ENCODE data around the gene SLX4IP.

Gene SLX4IP

DNA sequence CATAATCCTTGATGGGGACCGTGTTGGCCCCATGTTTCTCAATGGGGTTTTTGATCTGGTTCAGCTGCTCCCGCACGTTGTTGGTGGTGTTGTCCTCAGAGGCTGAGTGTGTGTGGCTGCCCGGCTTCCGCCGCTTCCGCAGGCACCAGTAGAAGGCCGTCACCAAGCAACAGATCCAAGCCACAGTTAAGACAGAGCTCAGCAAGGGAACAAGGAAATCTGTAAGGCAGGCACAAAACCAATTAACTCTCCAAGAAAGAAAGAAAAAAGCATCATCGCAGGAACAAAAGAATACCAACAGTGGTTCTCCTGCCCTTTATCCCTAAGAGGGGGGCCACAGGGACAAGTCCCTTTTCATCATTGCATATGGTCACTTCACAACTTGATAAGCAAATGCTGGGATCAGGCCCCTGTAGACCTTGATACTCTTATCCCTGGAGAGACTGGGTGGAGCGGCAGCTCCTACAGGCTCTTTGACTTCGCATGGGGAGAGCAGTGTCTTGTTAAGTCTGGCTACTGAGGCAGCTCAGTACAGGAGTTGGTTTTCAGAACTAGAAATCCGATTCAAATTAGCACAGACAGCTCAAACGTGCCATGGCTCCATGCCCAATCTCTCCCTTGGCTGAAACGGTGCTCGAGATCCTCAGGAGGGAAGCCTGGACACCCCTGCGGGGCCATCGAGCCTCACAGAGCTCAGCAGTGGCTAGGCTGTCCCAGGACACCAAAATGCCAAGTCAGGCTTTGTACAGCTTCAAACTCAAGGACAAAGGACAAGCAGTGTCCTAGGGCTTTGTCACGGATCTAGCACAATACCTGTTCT, 204.8 kb downstream of the SLX4IP start:
- DNase-seq: no peak

DNA sequence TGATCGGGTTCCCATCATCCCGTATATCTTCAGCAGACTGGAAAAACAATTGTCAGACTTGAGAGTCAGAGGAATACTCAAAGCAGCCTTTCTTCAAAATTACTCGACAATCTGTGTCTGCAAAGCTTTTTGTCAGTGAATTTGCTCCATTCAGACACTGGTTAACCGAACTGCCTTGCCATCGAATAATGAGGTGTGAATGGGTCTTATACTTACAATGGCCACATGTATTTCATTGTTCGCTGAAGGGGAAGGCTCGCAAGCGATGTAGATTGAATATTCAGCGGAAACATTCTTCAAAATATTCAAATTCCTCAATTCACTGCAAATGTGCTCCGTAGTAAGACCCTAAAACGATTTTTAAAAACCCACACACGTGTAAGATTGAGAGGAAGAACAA, 205.8 kb downstream of the SLX4IP start:
- no peak for DNase-seq

DNA sequence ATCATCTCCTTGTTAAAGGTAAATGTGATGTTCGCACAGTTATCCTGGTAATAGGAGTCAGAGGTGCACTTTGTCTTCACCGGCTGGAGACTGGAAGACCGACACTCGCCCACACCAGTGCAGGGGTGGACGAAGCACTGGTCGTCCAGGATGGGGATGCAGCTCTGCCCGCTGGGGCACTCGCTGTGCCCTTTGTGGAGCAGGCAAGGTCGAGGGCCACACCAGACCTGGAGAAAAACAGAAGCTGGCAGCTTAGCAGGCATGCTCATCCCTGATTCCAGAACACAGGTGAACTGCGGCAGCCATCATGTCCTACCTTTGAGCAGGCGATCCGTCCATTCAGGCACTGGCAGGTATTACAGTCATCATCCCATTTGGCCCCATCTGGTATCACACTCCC, 206.4 kb downstream of the SLX4IP start:
- DNase-seq: no peak

DNA sequence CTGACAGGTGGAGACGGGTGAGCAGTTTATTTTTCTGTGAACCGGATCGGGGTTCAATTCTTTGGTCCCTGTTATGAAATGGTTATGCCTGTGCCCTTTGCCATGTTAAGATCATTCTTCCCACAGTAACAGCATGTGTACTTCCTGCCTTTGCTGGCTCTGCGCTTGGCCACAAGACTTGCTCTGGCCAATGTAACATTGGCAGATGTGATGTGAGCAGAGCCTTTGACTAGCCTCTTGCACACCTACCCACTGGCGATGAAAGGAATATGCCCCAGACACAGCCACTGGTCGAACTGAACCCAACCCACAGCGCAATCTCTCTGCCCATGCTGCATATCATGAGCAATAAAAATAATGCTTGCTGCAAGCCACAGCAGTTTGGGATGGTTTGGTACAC, 206.8 kb downstream of the SLX4IP start:
- DNase-seq: no peak

DNA sequence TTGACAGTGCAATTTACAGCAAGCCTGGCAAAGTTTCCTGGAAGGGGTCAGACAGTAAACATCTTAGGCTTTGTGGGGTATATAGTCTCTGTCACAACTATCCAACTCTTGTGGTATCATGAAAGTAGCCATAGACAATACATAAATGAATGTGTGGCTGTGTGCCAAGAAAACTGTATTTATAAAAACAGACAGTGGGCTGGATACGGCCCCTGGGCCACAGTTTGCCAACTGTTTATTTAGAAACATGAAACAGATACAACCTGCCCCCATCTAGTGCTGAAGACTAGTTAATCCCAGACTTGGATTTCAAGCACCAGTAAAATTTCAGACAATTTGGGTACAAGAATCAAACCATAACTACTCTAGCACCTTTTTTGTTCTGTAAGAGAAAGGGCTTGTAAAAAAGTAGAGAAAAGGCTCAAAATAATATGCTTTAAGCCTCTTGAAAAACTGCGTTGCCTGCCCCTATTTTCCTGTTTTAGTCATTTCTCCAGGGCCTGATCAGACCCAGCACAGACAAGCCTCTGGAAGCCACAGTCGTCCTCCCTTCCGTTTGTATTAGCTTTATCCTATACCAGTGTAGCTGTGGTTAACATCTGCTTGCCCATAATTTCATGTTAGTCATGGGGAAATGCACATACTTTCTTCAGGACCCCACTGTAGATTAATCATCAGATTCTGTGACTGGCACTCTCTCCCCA, 207.9 kb downstream of the SLX4IP start:
- DNase-seq: no peak

DNA sequence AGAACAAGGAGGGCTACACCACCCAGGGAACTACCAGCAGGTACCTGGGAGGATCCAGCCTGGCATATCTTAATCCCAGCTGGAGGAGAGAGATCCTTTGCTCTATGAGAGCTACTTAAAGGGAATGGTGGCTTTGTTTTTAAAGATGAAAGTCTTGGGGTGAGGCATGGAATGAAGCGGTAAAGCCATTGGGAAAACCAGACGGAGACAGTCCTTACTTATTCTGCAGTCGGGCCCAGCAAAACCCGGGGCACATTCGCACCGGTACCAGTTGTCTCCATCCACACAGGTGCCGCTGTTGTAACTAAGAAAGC, 208.4 kb downstream of the SLX4IP start:
- no peak for DNase-seq

DNA sequence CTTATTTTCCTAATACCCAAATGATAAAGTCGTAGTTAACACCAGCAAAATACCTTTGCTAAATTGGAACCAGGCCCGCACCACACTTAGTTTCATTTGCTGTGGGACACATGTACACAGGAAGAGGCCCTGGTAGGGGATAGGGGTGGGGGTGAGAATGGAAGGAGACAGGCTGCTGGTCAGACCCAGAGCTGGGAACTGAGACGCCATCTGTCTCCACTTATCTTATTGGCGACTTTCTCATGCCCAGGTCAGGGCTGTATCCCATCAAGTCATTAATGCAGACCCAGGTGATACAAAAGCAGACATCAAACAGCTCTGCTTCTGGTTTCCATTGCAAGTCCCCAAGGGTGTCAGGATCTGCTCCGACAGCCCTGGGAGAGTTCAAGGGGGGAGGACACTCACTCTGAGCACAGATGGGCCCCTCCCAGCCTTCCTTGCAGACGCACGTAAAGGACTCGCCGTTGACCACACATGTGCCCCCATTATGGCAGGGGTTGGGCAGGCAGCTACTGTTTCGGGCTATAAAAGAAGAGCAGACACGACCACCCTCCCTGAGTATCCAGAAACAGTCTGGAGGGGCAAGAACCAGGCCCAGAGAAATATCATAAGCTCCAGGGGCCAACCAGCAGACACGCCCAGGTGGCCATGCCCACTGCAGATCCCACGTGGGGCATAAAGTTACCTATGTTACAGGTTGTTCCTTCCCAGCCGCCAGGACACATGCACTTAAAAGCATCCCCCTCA, 209.5 kb downstream of the SLX4IP start:
- DNase-seq: no peak

DNA sequence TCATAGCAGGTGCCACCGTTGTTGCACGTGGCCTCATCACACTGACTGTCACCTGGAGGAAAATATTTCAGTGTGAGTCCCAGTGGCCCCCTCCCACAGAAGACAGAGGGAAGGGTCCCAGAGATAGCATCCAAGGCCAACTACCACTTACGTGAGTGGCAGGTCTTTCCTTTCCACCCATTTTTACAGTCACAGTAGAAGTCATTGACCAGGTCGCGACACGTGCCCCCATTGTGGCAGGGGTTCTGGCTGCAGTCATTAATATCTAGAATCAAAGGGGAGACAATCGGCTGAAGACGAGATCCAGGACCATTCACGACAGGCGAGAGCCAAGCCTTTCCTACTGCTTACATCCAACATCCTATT, 210.1 kb downstream of the SLX4IP start:
- no peak for DNase-seq

DNA sequence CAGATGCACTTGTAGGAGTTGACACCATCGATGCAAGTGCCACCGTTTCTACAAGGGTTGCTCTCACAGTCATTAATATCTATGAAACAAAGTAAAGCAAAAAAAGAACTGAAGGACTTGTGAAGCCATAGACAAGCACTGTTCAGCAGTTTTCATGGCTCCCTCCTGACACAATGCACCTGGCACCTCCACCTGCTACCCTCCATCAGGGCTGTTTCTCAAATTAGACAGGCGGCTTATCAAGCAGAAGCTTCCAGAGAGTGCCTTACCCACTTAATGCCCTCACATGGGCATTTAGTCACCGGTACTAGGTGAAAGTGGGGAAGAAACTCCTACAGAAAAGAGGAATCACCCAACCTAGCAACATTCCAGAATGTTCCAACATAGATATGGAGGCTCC, 210.9 kb downstream of the SLX4IP start:
- DNase-seq: no peak

DNA sequence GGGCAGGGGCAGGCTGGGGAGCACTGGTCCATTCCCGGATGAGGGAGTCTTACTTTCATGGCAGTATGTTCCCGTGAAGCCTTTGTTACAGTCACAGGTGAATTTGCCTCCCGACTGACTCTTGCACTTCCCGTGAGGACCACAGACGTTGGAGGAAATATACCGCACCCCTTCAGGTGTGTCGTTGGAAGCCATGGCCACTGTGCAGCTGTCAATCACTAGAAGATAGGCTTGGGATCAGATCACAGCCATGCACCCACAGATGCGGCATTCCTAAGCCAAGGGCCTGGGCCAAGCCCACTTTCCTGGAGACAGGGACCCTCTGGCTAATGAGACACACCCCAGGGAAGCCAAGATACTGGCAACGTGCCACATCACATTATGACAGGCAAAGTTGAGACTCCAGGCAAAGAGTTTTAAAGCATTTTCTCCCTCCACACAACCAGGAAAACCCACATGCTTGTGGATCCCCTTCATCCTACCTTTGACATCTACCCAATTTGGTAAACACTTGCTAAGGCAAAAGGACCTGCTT, 211.8 kb downstream of the SLX4IP start:
- no peak for DNase-seq

DNA sequence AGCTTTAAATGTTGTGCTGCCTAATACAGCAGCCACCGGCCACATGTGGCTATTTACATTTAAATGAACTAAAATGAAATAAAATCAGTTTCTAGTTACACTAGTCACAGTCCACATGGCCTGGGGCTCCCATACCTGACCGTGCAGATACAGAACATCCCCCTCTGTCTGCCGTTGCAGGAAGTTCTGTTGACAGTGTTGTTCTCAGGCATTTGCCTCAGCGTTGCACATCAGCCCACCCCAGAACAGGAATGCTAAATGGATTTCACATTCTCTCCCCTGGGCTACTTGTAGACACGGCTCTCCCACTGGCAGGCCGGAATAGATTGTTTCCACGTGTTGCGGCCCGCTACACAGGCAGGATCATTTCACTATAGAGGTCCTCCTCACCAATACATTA, 212.4 kb downstream of the SLX4IP start:
- no peak for DNase-seq

DNA sequence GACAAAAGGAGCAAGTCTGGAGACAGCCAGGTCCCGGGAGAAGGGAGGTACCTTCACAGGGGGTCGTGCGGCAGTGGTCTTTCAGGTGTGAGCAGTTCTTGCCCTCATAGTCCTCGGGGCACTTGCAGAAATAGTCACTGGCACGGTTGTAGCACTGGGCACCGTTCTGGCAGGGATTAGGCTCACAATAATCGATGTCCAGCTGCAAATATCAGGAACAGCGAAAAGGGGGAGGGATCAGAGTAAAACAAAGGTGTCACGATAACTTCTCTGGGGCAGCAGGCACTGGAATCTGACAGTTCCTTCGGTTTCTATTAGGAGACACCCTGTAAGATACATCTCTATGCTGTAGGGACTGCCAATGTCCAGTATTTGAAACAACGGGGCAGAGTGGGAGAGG, 212.8 kb downstream of the SLX4IP start:
- no peak for DNase-seq

DNA sequence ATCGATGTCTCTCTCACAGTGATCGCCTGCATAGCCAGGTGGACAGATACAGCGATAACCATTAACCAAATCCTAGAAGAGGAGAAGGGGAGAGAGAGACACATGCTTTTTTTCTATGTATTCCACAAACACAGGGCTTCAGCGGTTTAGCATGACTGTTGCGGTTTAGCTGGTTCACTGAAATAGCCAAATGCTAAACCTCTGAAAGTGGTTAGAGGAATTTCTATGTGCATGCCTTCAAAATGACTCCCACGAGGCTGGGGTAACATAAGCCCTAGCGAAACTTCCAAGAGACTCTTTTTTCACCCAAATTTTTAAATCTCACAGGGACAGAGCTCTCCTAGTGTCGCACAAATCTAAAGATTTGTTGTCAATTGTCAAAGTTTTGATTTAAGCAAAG, 213.5 kb downstream of the SLX4IP start:
- DNase-seq: no peak

DNA sequence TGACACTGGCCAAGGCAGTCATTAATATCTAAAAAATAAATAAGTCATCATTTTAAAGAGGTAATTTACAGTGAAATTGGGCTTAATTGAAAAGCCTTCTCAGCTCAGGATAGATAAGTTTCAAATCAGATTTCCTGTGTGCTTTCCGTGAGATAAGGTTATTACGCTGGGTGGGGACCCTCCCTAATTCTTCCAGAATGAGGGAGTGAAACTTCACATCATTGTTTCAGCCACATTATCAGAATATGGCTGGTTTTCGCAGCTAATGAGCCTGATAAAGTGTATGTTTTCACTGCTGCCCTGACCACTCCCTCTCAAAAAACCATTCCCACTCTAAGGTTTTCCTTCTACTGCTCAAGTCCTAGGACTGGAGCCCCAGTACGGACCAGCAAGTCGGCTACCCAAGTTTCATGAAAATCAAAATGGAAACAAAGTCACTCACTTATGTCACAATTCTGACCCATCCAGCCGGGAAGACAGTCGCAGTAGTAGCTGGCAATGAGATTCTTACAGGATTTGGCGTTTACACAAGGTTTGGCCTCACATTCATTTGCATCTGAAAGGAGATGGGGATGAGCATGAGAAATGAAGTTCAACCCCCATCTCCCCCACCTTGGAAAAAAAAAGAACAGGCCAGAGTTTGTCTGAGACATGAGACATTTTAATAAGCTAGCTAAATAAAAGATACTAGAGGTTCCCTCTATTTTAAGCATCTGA, 214.1 kb downstream of the SLX4IP start:
- DNase-seq: no peak

DNA sequence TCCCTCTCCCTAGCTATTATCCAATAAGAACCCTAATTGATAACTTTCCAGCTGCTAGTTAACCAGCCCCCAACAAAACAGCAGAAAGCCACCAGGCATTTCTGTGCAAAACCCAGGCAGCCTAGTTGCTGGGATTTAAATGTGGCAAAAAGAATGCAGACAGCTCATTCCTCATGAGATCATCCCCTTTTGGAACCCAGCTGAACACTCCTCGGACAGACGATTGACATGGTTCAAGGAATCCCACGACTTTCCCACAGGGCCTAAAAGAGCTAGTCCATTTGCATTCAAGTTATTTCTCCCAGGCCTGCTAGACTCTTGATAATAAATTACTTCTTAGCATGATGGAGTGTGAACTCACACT, 214.7 kb downstream of the SLX4IP start:
- DNase-seq: no peak

DNA sequence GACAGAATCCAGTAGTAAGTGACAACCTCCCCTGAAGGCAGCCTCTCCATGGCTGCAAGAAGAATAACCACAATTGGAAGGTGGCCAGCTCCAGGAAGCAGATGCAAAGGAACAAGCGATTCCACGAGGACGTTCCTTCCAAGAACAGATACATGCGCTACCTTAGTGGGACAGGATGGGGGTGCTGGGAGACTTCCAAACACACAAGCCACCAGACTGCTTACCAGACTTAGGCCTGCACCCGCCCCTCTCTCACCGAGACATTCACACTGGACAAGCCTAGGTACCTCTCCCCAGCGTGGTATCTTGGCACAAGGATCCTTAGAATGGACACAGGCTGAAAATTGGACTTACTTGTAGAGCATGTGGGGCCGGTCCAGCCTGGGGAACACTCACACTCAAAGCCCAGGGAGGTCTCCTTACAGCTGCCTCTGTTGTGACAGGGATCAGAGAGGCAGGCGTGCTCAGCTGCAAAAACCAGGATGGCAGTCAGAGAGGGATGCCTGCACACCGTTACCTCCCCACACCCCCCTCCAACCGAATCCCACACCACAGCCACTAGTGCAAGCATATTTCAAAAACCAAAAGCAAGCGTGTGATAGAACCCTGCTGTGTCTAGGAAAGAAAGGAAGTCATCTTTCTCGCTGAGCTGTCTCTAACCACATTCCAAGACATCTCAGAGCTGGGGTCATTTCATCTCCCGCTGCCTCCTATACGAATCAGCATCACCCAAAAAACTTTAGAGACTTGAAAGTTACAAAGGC, 216.3 kb downstream of the SLX4IP start:
- no peak for DNase-seq

DNA sequence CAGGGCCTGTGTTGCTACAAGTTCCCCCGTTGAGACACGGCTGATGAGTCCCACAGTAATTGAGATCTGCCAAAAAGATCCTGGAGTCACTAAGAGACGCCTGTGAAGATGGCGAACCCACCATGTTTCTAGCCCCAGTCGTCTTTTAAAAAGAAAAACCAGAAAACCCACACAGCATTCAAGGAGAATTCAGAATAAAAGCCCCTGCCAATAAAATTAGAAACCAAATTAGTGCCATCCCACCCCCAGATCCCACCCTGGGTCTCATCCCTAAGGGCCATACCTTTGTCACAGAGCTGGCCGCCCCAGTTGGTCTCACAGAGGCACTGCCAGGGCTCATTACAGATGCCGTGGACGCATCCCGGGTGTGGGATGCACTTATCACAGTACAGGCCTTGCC, 217.1 kb downstream of the SLX4IP start:
- DNase-seq: no peak

DNA sequence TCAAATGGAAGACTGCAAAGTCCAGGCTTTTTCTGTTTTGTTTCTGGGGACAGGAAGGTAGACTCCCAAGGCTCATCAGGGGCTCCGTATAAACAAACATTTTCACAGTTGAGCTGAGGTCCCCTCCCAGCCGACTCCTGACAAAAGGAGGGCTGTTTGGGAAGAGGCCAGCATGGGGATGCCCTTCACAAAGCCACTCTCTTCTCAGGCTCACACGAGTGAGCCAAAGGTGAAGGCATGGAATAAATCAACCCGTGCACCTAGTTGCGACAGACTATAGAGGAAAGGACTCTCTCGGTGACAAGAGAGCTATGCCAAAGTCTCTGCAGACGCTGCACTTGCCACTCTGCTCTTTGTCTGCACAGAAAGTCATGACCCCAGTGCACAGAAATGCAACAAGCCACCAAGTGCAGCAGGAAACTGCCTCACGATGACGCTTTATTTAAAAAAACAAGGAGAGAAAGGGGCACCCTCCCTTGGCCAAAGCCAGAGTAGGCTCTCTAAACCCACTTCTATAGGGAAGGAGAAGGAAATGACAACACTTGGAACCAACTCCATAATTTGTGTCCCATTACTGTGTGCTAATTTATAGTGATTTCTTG, 217.7 kb downstream of the SLX4IP start:
- no peak for DNase-seq

DNA sequence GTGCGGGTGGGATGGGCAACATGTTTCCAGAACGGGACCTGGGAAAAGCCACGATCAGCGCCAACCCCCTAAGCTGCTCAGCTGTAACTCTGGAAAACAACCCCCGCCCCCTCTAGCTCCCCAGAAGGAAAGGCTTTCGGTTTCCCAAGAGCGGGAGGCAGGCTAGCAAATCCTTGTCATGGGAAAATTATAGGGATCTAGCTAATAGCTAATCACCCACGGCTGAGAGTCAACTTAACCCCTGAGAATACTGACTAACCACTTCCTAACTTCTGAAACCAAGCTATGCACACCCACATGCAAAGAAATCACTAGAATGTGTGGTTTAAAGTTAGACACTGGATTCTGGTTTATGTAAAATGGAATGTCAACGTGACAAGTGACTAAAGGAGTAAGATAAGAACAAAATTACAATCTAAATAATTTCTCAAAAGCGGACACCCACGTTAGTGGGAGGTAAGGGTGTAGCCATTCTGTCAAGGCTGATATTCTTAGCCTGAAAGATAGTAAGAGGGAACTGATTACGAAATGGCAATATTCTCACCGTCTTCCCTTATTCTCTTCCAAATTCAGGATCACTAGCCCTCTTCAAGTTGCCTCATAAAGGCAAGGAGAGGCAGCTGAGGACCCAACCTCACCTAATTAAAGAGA, 218.6 kb downstream of the SLX4IP start:
- no peak for DNase-seq

DNA sequence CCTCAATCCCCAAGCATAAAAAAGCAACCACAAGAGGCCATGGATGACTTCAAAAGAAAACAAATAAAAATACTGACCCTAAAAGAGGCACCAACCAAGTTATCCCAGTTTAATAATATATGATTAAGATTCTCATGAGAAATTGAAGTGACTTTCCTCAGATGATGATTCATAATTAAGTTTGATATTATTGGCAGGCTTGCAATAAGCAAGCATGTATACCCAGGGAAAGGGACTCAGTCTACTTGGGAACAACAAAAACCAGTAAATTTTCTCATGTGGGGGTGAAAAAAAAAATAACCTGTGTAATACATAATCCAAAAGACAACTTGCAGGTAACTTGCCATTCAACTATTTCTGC, 219.1 kb downstream of the SLX4IP start:
- DNase-seq: no peak

DNA sequence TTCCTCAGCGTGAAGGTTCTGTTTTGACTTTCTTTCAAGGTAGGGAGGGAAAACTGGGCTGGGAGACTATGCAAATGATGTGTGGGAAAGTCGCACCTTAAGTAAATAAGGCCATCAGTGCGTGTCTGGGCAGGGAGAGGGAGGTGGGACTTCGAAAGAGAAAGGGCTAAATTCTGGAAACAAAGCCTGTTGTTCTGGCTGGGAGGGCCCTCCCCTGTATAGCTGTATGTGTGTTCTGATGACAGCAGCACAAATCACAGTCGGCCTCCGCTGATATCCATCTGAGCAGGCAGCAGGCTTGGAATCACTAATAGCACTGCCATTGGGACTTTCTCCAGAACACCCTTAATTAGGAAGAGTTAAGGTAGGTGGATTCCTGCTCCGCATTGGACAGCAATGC, 219.5 kb downstream of the SLX4IP start:
- DNase-seq: no peak
